GM12878 (cell line): ENCODE results near the gene PLA2G1B. TPM values are rescaled to one million over a fixed set of nuclear protein-coding genes. Genes with fewer than 3 reads are reported as not detected.

Source experiments
- ATAC-seq: fragments of 200-7000 bp; cut with Tn5 transposase; 3 replicates; pipeline ENCODE4 v1.9.1; 2020; ENCODE audit warnings: mild to moderate bottlenecking, moderate library complexity
- BruUV-seq: library from RNA; stranded (reverse); fragments of 400-500 nt; replicated peaks from 2 replicates; lab custom pipeline; 2021; lab: Mats Ljungman, UMichigan
- CTCF ChIA-PET: fragments of 300-600 bp; sonication (Branson Sonifier 250); formaldehyde crosslinking; extraction: SDS; loops from one replicate; lab custom pipeline; 2021; ENCODE audit warnings: inconsistent platforms; lab: Yijun Ruan, JAX
- POLR2A ChIA-PET: fragments of 350-600 bp; formaldehyde crosslinking; extraction: SDS; loops from one replicate; lab custom pipeline; 2021; ENCODE audit warnings: inconsistent platforms; lab: Charles Lee
- RAD21 ChIA-PET: fragments of 300-600 bp; sonication (Branson Sonifier 250); formaldehyde crosslinking; loops from one replicate; lab custom pipeline; 2023; ENCODE audit warnings: antibody characterized with exemption; ENCODE audit not compliant: unreplicated experiment; lab: Charles Lee
- SMC1A ChIA-PET: fragments of 300-600 bp; sonication (Branson Sonifier 250); formaldehyde crosslinking; loops from one replicate; lab custom pipeline; 2023; ENCODE audit not compliant: unreplicated experiment, uncharacterized antibody; lab: Charles Lee
- DNase-seq: peaks from one replicate; pipeline ENCODE4 v3.0.0-alpha.2; 2011; ENCODE audit warnings: low read depth, low spot score
- FAIRE-seq: peaks from 3 replicates; lab custom pipeline; 2011; peaks lifted over from hg19 to GRCh38; lab: Jason Lieb, UNC
- H2AFZ ChIP-seq: 2 replicates; pipeline ENCODE4 v1.6.0; 2011; ENCODE audit warnings: low read depth, low read length, control low read depth; ENCODE audit not compliant: control insufficient read depth
- H3K27ac ChIP-seq: 2 replicates; pipeline ENCODE4 v1.5.1; 2011; ENCODE audit warnings: control low read depth; ENCODE audit not compliant: control insufficient read depth, insufficient read depth
- H3K27me3 ChIP-seq, 2 experiments: replicated peaks in 1 of 2; 2 replicates each; pipeline versions ENCODE4 v1.6.0 to v1.6.1; 2011; ENCODE audit warnings: low read length in 1 of 2; ENCODE audit not compliant: control insufficient read depth in 2 of 2, insufficient read depth in 2 of 2
- H3K36me3 ChIP-seq, 2 experiments: 2 replicates each; pipeline ENCODE4 v1.5.1; 2011; ENCODE audit warnings: low read length in 1 of 2; ENCODE audit not compliant: control insufficient read depth in 2 of 2, insufficient read depth in 2 of 2
- H3K4me1 ChIP-seq: 2 replicates; pipeline ENCODE4 v1.6.1; 2011; ENCODE audit warnings: mild to moderate bottlenecking, low read length, moderate library complexity, mixed read lengths; ENCODE audit not compliant: control insufficient read depth, insufficient read depth
- H3K4me2 ChIP-seq: 2 replicates; pipeline ENCODE4 v1.6.0; 2011; ENCODE audit warnings: control low read depth; ENCODE audit not compliant: control insufficient read depth, insufficient read depth
- H3K4me3 ChIP-seq: fragments of 200-600 bp; sonication (generic); 2 replicates; pipeline ENCODE4 v1.5.1; 2016
- H3K79me2 ChIP-seq: 2 replicates; pipeline ENCODE4 v1.6.0; 2011; ENCODE audit warnings: low read length; ENCODE audit not compliant: control insufficient read depth, insufficient read depth
- H3K9ac ChIP-seq: 2 replicates; pipeline ENCODE4 v1.8.0; 2011; ENCODE audit warnings: low read length, control low read depth, mixed read lengths; ENCODE audit not compliant: control insufficient read depth, insufficient read depth
- H3K9me3 ChIP-seq: replicated peaks from 3 replicates; pipeline ENCODE4 v1.5.1; 2011; ENCODE audit warnings: mild to moderate bottlenecking, low read length; ENCODE audit not compliant: control insufficient read depth, insufficient read depth
- H4K20me1 ChIP-seq: 2 replicates; pipeline ENCODE4 v1.6.0; 2011; ENCODE audit not compliant: control insufficient read depth, insufficient read depth
- CHD4 ChIP-seq: fragments of 200-600 bp; sonication (generic); IDR thresholded peaks from 2 replicates; pipeline ENCODE4 v1.6.1; 2016; ENCODE audit warnings: mild to moderate bottlenecking
- EED ChIP-seq: sonication (generic); IDR thresholded peaks from 2 replicates; pipeline ENCODE4 v1.6.1; 2016; ENCODE audit warnings: antibody characterized with exemption, low read depth
- KAT2A ChIP-seq: conservative IDR thresholded peaks from 2 replicates; pipeline ENCODE4 v1.6.1; 2011; ENCODE audit warnings: low read depth, low read length; ENCODE audit not compliant: control insufficient read depth
- PRDM15 ChIP-seq: fragments of 450-650 bp; formaldehyde crosslinking; IDR thresholded peaks from 2 replicates; pipeline ENCODE4 v1.4.0; 2020; ENCODE audit warnings: mild to moderate bottlenecking, moderate library complexity
- WGBS: methylation state at CpG from one replicate; pipeline ENCODE4 v1.1.6; 2016; ENCODE audit warnings: low lambda C conversion rate; ENCODE audit not compliant: insufficient replicate concordance, insufficient coverage; ENCODE audit errors: missing lambda C conversion rate; 5-methylcytosine and 5-hydroxymethylcytosine counted together
- in situ Hi-C: fragments of 300-500 bp; cut with MboI; formaldehyde crosslinking; loops from 9 replicates; pipeline ENCODE4 v1.14.3; 2018; ENCODE audit warnings: mixed read lengths
- intact Hi-C: fragments of 100-400 bp; cut with micrococcal nuclease; formaldehyde crosslinking; loops from one replicate; pipeline ENCODE4 v1.14.2; 2022; ENCODE audit not compliant: unreplicated experiment
- polyA plus RNA-seq, 11 experiments: library from polyadenylated mRNA; depleted of rRNA in 4 of 11; unstranded in 6 of 11; stranded (reverse) in 5 of 11; fragments of >200 nt; fragmentation: Nextera tagmentation in 4 of 11; fragmentation: Illumina TruSeq in 1 of 11; extraction: Ambion mirVana in 4 of 11; extraction: Trizol in 1 of 11; gene quantifications; 1 replicate in 1 of 11; 2 replicates in 10 of 11; pipeline versions ENCODE4 v1.2.1 to v1.2.3, GENCODE V29; 2011 to 2016; ENCODE audit warnings: inconsistent platforms in 2 of 11, missing spikeins in 2 of 11, low read depth in 1 of 11
- total RNA-seq, 4 experiments: library from RNA; depleted of rRNA in 3 of 4; stranded (reverse); fragments of >200 nt in 3 of 4; fragmentation: Illumina TruSeq in 1 of 4; extraction: Trizol in 1 of 4; gene quantifications; 2 replicates each; pipeline versions ENCODE4 v1.2.1 to v1.2.3, GENCODE V29; 2013 to 2021
- TF ChIP-seq, protein P1 (sequence below): IDR thresholded peaks from 2 replicates; pipeline ENCODE4 v1.6.1; 2012; ENCODE audit warnings: low read depth, low read length, improper control_type of control experiment
- TF ChIP-seq, protein P2 (sequence below): IDR thresholded peaks from 2 replicates; pipeline ENCODE4 v1.6.1; 2011; ENCODE audit warnings: low read depth, mild to moderate bottlenecking, low read length, moderate library complexity, borderline replicate concordance; ENCODE audit errors: extremely low read depth
- TF ChIP-seq, protein P3 (sequence below): fragments of 450-650 bp; IDR thresholded peaks from 2 replicates; pipeline ENCODE4 v1.6.1; 2017; ENCODE audit warnings: mild to moderate bottlenecking, moderate library complexity

Gene PLA2G1B
- total and polyA plus RNA-seq, 10 of the 15 experiments (the other 5 are each of a cell fraction or from before 2014, with no cell fraction given): not detected

DNA sequence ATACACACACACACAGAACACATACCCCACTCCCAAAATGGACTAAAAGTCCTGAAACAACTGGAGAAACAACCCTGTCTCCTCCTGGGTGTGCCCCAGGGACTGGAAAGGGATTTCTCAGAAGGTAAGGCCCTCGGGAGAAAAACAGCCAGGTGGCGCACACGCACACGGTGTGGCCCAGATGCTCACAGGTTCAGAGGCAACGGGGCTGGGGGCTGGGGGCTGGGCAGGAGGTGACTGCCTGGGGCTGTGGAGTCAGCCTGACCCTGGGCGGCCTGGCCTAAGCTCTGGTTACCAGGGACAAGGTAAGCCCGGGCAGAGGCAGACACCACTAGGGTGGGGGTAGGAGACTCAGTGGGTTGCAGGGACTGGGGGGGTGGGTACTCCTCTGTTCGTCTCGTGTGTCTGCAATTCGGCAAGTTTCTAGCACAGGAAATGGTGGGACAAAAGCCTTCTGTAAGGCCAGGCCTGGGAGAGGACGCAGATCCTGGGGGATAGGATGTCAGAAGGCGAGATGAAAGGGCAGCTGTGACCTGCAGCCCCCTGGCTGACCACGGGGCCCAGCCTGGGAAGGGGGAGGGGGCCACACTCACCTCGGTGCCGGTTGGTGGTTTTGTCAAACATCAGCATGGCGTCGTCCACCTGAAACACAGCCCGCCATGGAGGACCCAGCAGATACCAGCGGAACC, 31.0 kb upstream of the PLA2G1B start (continued):
- TF ChIP-seq, protein P1, sequence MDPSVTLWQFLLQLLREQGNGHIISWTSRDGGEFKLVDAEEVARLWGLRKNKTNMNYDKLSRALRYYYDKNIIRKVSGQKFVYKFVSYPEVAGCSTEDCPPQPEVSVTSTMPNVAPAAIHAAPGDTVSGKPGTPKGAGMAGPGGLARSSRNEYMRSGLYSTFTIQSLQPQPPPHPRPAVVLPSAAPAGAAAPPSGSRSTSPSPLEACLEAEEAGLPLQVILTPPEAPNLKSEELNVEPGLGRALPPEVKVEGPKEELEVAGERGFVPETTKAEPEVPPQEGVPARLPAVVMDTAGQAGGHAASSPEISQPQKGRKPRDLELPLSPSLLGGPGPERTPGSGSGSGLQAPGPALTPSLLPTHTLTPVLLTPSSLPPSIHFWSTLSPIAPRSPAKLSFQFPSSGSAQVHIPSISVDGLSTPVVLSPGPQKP: no peak

DNA sequence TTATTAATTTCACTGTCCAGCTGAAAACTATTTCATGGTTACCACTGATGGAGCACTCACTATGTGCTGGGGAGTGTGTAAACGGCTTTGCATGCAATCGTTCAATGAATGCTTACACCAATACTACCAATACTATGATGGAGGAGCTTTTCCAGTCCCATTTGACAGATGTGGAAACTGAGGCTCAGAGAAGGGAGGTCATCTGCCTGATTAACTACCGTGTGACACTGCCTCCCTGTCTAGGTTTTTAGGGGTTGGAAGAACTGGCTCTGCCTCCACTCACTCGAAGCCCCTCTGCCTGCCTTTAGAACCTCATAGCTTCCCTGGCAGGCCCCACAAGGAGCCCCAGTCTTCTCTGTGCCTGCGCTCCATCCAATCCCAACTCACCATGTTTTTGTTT, 29.5 kb upstream of the PLA2G1B start:
- WGBS: 19% methylated on average over 5 of the region's 5 CpGs

More for the DNA sequence above, 29.5 kb upstream of the PLA2G1B start:
- no peak overlapping the region for H3K4me3 ChIP-seq
- no peak overlapping the region for H3K4me2 ChIP-seq
- in situ Hi-C loops: loop anchor here (5.0 kb wide), 1 partner anchor 75 kb away; no protein-coding TSS in a partner anchor
- ChIA-PET POLR2A (no interaction called here), CTCF (interaction anchor here (0.6 to 1.6 kb wide), 13 partner anchors 10 to 388 kb away, joined by 3 to 12 read pairs (median 4); no protein-coding TSS in a partner anchor), RAD21 (interaction anchor here (0.6 to 1.5 kb wide), 4 partner anchors 26 to 129 kb away, joined by 3 to 11 read pairs (median 4); partner anchors contain the start of gene PLA2G1B), SMC1A (interaction anchor here (0.9 to 1.0 kb wide), 3 partner anchors 73 to 140 kb away, joined by 3 read pairs; no protein-coding TSS in a partner anchor)
- H3K27me3 ChIP-seq: peaks cover 0 to 1% of the 10 kb centered on the region in 2 experiments; a peak in 1 of 4 replicates
- H4K20me1 ChIP-seq: no peaks in the 10 kb centered on the region
- no peaks in the 10 kb centered on the region for H3K79me2 ChIP-seq
- intact Hi-C loops: no loop called here
- H3K4me1 ChIP-seq: no peaks in the 10 kb centered on the region
- H3K9me3 ChIP-seq: no peaks in the 10 kb centered on the region
- H2AFZ ChIP-seq: no peak overlapping the region
- no peaks in the 10 kb centered on the region for H3K36me3 ChIP-seq
- no peak for TF ChIP-seq CHD4
- TF ChIP-seq PRDM15 (CRISPR knock-in tag): no peak
- no peak for TF ChIP-seq KAT2A
- no peak for TF ChIP-seq EED
- TF ChIP-seq, protein P2, sequence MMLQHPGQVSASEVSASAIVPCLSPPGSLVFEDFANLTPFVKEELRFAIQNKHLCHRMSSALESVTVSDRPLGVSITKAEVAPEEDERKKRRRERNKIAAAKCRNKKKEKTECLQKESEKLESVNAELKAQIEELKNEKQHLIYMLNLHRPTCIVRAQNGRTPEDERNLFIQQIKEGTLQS: no peak
- TF ChIP-seq, protein P3, sequence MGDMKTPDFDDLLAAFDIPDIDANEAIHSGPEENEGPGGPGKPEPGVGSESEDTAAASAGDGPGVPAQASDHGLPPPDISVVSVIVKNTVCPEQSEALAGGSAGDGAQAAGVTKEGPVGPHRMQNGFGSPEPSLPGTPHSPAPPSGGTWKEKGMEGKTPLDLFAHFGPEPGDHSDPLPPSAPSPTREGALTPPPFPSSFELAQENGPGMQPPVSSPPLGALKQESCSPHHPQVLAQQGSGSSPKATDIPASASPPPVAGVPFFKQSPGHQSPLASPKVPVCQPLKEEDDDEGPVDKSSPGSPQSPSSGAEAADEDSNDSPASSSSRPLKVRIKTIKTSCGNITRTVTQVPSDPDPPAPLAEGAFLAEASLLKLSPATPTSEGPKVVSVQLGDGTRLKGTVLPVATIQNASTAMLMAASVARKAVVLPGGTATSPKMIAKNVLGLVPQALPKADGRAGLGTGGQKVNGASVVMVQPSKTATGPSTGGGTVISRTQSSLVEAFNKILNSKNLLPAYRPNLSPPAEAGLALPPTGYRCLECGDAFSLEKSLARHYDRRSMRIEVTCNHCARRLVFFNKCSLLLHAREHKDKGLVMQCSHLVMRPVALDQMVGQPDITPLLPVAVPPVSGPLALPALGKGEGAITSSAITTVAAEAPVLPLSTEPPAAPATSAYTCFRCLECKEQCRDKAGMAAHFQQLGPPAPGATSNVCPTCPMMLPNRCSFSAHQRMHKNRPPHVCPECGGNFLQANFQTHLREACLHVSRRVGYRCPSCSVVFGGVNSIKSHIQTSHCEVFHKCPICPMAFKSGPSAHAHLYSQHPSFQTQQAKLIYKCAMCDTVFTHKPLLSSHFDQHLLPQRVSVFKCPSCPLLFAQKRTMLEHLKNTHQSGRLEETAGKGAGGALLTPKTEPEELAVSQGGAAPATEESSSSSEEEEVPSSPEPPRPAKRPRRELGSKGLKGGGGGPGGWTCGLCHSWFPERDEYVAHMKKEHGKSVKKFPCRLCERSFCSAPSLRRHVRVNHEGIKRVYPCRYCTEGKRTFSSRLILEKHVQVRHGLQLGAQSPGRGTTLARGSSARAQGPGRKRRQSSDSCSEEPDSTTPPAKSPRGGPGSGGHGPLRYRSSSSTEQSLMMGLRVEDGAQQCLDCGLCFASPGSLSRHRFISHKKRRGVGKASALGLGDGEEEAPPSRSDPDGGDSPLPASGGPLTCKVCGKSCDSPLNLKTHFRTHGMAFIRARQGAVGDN: no peak
- DNase-seq: no peak
- ATAC-seq: no peak
- BruUV-seq: no TSS peak
- FAIRE-seq: no peak
- no peak overlapping the region for H3K9ac ChIP-seq
- H3K27ac ChIP-seq: no peak overlapping the region
